ENCODE results near the gene C10orf143. TPM values are rescaled to one million over a fixed set of nuclear protein-coding genes. Genes with fewer than 3 reads are reported as not detected.

Gene C10orf143
- total RNA-seq, 2 donors from 2014 or later: 0.93 to 1.7 TPM

GRCh38 chr10:130141038-130141437 is 30.4 kb upstream of the C10orf143 start:
- TF ChIP-seq CTCF (IDR thresholded peaks at IDR 0.05): no peak
- peaks cover 0 to 56% of the 10 kb centered on the region in 2 donors for H3K4me1 ChIP-seq
- no peak overlapping the region for H3K4me3 ChIP-seq
- no peaks in the 10 kb centered on the region for H3K9me3 ChIP-seq
- H3K36me3 ChIP-seq: peaks cover 4% of the 10 kb centered on the region
- DNase-seq (ENCODE audit: low spot score): no peak
- H3K27ac ChIP-seq: no peak overlapping the region
- H3K27me3 ChIP-seq: no peaks in the 10 kb centered on the region

DNA sequence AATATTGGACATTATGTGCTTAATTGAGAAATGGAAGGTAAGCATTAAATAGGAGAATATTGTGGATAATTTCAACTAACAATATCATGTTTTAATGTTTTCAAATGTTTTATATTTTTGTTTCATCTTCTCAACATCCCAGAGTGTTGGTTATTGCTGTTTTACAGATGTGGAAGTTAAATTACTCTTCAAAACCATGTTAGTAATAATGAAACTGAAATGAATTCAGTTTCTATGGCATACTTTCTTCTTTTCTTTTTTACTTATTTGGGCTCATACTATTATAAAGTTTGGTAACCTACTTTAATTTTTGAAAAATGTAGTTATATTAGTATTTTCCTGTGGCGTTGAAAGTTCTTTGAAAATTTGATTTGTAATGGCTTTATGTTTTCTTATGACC is 29.8 kb upstream of the C10orf143 start:
- no peak for DNase-seq (ENCODE audit: low spot score)
- Histone ChIP-seq H3K4me1 (peaks cover 0 to 62% of the 10 kb centered on the region in 2 donors), H3K4me3 (no peak overlapping the region)

DNA sequence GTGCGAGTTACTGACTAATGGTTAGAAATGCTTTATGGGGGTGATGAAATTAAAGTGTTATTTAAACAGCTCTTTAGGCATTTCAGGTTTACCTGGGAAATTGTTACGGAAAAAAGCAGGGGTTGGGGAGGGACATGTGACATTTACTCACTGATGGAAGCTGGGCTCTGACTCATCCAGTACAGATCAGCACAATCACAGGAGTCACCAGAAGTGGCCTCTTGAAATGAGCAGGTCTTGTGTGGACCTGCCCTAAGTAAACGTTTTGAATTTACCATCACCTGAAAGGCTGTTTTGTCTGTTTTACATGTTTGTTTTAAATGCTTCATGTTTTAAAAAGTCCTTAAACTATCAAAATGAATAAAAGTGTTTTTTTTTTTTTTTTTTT is 27.8 kb upstream of the C10orf143 start:
- no peak for TF ChIP-seq CTCF (IDR thresholded peaks at IDR 0.05)
- Histone ChIP-seq H3K9me3 (no peaks in the 10 kb centered on the region), H3K4me1 (peaks cover 0 to 62% of the 10 kb centered on the region in 2 donors), H3K27me3 (no peaks in the 10 kb centered on the region), H3K27ac (no peak overlapping the region), H3K4me3 (no peak overlapping the region), H3K36me3 (no peaks in the 10 kb centered on the region)
- DNase-seq (ENCODE audit: low spot score): no peak

More for the DNA sequence above, 29.8 kb upstream of the C10orf143 start:
- Histone ChIP-seq H3K27me3 (no peaks in the 10 kb centered on the region), H3K9me3 (no peaks in the 10 kb centered on the region), H3K36me3 (no peaks in the 10 kb centered on the region), H3K27ac (no peak overlapping the region)
- TF ChIP-seq CTCF (IDR thresholded peaks at IDR 0.05): no peak

DNA sequence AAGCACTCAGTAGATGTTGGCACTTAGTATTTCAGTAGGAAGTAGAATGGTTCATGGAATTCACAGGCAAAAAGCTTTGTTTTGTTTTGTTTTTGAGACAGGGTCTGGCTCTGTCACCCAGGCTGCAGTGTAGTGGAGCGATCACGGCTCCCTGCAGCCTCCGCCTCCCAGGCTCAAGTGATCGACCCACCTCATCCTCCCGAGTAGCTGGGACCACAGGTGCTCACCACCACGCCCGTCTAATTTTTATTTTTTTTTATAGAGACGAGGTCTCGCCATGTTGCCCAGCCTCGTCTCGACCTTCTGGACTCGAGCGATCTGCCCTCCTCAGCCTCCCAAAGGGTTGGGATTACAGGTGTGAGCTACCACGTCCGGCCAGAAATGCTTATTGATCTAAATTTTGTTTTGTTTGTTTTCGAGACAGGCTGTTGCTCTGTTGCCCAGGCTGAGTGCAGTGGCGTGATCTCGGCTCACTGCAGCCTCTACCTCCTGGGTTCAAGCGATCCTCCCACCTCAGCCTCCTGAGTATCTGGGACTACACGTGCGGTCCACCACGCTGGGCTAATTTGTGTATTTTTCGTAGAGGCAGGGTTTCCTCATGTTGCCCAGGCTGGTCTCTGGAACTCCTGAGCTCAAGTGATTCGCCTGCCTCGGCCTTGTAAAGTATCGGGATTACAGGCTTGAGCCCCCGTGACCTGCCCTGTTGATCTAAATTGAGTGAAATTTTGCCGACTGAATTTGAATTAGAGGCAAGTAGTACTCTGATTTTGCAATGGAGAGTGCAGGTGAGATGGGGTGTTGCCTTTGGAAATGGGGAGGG is 27.2 kb upstream of the C10orf143 start:
- no peaks in the 10 kb centered on the region for H3K36me3 ChIP-seq
- no peak for DNase-seq (ENCODE audit: low spot score)
- peak overlapping the region; percentile 88 to 98 for H3K4me3 ChIP-seq
- TF ChIP-seq CTCF (IDR thresholded peaks at IDR 0.05): no peak
- no peak overlapping the region for H3K27ac ChIP-seq
- no peaks in the 10 kb centered on the region for H3K9me3 ChIP-seq
- no peaks in the 10 kb centered on the region for H3K27me3 ChIP-seq
- H3K4me1 ChIP-seq: peaks cover 0 to 59% of the 10 kb centered on the region in 2 donors

GRCh38 chr10:130137090-130137448 is 26.4 kb upstream of the C10orf143 start:
- Histone ChIP-seq H3K4me1 (peaks cover 0 to 51% of the 10 kb centered on the region in 2 donors), H3K27me3 (no peaks in the 10 kb centered on the region), H3K27ac (peak overlapping the region; percentile 78 to 85), H3K9me3 (no peaks in the 10 kb centered on the region), H3K4me3 (peak overlapping the region; percentile 88 to 98), H3K36me3 (no peaks in the 10 kb centered on the region)
- DNase-seq (ENCODE audit: low spot score): no peak
- TF ChIP-seq CTCF (IDR thresholded peaks at IDR 0.05): no peak

Measured in right atrium auricular region (tissue), 2 donors.